ENCODE results near the gene SRRM4.

The SRRM4 gene

DNA sequence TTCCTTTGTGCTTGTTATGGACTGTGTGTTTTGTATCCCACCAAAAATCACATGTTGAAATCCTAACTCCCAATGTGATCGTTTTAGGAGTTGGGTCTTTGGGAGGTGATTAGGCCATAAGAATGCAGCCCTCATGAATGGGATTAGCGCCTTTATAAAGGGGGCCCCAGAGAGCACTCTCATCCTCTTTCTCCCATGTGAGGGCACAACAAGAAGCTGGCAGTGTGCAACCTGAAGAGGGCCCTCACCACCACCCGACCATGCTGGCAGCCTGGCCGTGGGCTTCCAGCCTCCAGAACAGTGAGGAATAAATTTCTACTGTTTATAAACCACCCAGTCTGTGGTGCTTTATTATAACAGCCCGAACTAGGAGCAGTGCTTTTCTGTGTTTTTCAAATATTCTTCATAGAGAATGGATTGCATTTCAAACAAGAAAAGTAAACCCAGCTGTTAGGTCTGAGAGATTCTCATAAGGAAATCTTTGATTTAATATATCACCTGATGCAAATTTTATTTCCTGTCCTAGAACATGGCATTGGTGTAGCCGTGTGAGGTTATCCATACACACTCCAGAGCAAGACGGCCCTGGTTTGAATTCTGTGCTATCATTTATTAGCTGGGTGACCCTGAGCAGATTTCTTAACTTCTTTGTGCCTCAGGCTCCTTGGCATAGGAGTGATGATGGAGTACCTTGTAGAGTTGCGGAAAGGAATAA is 225.2 kb downstream of the SRRM4 start:
- no peak for DNase-seq

DNA sequence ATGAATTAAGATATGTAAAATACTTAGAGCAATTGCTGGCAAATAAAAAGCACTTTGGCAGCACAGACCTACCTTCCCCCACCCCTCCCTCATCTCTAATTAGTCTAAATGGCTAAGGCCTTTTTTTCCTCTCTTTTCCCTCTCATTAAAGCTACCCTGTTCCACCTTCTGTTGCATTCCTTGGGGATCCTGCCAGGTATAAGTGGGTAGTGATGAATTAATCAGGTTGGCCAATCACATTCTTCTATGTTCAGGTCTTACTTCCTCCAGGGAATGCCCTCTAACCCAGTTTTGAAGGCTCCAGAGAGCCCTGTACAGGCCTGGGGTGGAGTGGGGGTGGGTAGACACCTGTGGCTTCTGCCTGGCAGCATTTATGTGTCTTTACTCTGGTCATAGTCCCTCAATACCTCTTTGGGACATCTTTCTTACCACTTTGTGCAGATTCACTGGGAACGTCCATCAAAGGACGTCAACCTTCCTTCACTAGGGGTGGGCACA is 225.8 kb downstream of the SRRM4 start:
- no peak for DNase-seq

GRCh38 chr12:119208626-119209061 is 227.3 kb downstream of the SRRM4 start:
- DNase-seq, result no peak

GRCh38 chr12:119211884-119212283 is 230.5 kb downstream of the SRRM4 start:
- no peak for DNase-seq

All from NCI-H1048 (cell line).